HG03460 (cell line): ENCODE measurements around the gene DHX35.

ENCODE experiments used
- ATAC-seq: cut with Tn5 transposase; IDR thresholded peaks from one replicate; pipeline ENCODE4 v1.9.1; 2021; ENCODE audit not compliant: unreplicated experiment

Gene DHX35

GRCh38 chr20:38962044-38962927, at the start of gene DHX35:
Gene DHX35 (plus strand): TSS chr20:38962344. CDS start chr20:38962368, 24 bp downstream.
- ATAC-seq, result peak; percentile 89

- no peak for ATAC-seq
Measured at GRCh38 chr20:38915355-38915754, 46.8 kb upstream of the DHX35 start.

- no peak for ATAC-seq
Measured at GRCh38 chr20:38917657-38918056, 44.5 kb upstream of the DHX35 start.

GRCh38 chr20:38918172-38918571, 44.0 kb upstream of the DHX35 start:
- ATAC-seq, result no peak

- ATAC-seq, result no peak
Measured at GRCh38 chr20:38919683-38920082, 42.5 kb upstream of the DHX35 start.

GRCh38 chr20:38920411-38920810, 41.7 kb upstream of the DHX35 start:
- no peak for ATAC-seq

GRCh38 chr20:38920851-38921250, 41.3 kb upstream of the DHX35 start:
- no peak for ATAC-seq

GRCh38 chr20:38924718-38925117, 37.4 kb upstream of the DHX35 start:
- no peak for ATAC-seq

GRCh38 chr20:38926142-38926933, 35.8 kb upstream of the DHX35 start, which contains the start of gene FAM83D:
Gene FAM83D (plus strand): TSS chr20:38926417. CDS start chr20:38926443, 26 bp downstream.
- peak; percentile 92 for ATAC-seq

- ATAC-seq, result peak; percentile 10
Measured at GRCh38 chr20:38926934-38927616, 35.1 kb upstream of the DHX35 start.

GRCh38 chr20:38927902-38928578, 34.1 kb upstream of the DHX35 start:
- no peak for ATAC-seq

GRCh38 chr20:38930242-38930569, 31.9 kb upstream of the DHX35 start:
- ATAC-seq, result no peak

- no peak for ATAC-seq
Measured at GRCh38 chr20:38931984-38932383, 30.2 kb upstream of the DHX35 start.

GRCh38 chr20:38932457-38933120, 29.6 kb upstream of the DHX35 start:
- ATAC-seq, result no peak

- no peak for ATAC-seq
Measured at GRCh38 chr20:38934530-38934929, 27.6 kb upstream of the DHX35 start.

- no peak for ATAC-seq
Measured at GRCh38 chr20:38935285-38935684, 26.9 kb upstream of the DHX35 start.

GRCh38 chr20:38935967-38936407, 26.2 kb upstream of the DHX35 start:
- no peak for ATAC-seq

- no peak for ATAC-seq
Measured at GRCh38 chr20:38937000-38937399, 25.1 kb upstream of the DHX35 start.

- no peak for ATAC-seq
Measured at GRCh38 chr20:38937978-38938473, 24.1 kb upstream of the DHX35 start.

- ATAC-seq, result no peak
Measured at GRCh38 chr20:38939686-38940085, 22.5 kb upstream of the DHX35 start.
